Adrenal gland (tissue), 12 donors: ENCODE data around the gene CFAP91. TPM values are rescaled to one million over a fixed set of nuclear protein-coding genes. Genes with fewer than 3 reads are reported as not detected.

Source experiments
- DNase-seq, 7 donors: peaks; one replicate each; pipeline ENCODE4 v3.0.0-alpha.2; 2019 to 2020
- H3K27ac ChIP-seq, 5 donors: fragments of 200-600 bp; sonication (generic) in 4 of 5; 1 replicate in 3 of 5; 2 replicates in 2 of 5; pipeline versions ENCODE4 v1.5.1 to v1.8.0; 2016 to 2020; ENCODE audit warnings: mild to moderate bottlenecking in 1 of 5
- H3K27me3 ChIP-seq: fragments of 200-600 bp; 2 replicates; pipeline ENCODE4 v1.8.0; 2021
- H3K36me3 ChIP-seq, 2 donors: fragments of 200-600 bp; replicated peaks in 1 of 2; 1 replicate in 1 of 2; 2 replicates in 1 of 2; pipeline versions ENCODE4 v1.5.1 to v1.8.0; 2018 to 2022
- H3K4me1 ChIP-seq, 2 donors: fragments of 200-600 bp; replicated peaks in 1 of 2; 1 replicate in 1 of 2; 2 replicates in 1 of 2; pipeline versions ENCODE4 v1.5.1 to v1.8.0; 2018 to 2021
- H3K4me3 ChIP-seq, 4 donors: fragments of 200-600 bp; sonication (generic) in 3 of 4; one replicate each; pipeline ENCODE4 v1.5.1; 2016 to 2018
- H3K9me3 ChIP-seq, 3 donors: fragments of 200-600 bp; sonication (generic) in 1 of 3; replicated peaks in 1 of 3; 1 replicate in 2 of 3; 2 replicates in 1 of 3; pipeline versions ENCODE4 v1.5.1 to v1.8.0; 2016 to 2021
- POLR2A ChIP-seq, 2 donors: fragments of 450-650 bp; IDR thresholded peaks; one replicate each; pipeline ENCODE4 v1.6.1; 2017; ENCODE audit warnings: antibody characterized with exemption in 2 of 2, mild to moderate bottlenecking in 2 of 2, moderate library complexity in 1 of 2
- WGBS, 4 donors: extraction: QIAGEN DNeasy Blood & Tissue Kit in 2 of 4; methylation state at CpG; one replicate each; pipeline versions ENCODE4 v1.1.5 to v1.1.7; 2013 to 2017; 5-methylcytosine and 5-hydroxymethylcytosine counted together
- intact Hi-C, 2 donors: fragments of 100-400 bp; cut with DNase I; formaldehyde crosslinking; loops; one replicate each; pipeline versions ENCODE4 v1.14.1 to v1.15.0; 2022 to 2023
- polyA plus RNA-seq, 3 donors: library from polyadenylated mRNA; stranded (reverse); fragments of 200-250 nt in 2 of 3; fragments of 350-450 nt in 1 of 3; fragmentation: Illumina TruSeq in 1 of 3; extraction: RNeasy Lipid Tissue Mini Kit (QIAGEN cat#74804) in 1 of 3; gene quantifications; one replicate each; pipeline ENCODE4 v1.2.3, GENCODE V29; 2013 to 2014
- total RNA-seq, 9 donors: library from RNA; depleted of rRNA in 4 of 9; stranded (reverse); fragments of >200 nt in 4 of 9; fragments of 120-200 nt in 1 of 9; fragmentation: NEBNext Ultra II Directional in 1 of 9; extraction: Animal tissue kit (Norgen Biotek cat#: 25700) in 1 of 9; gene quantifications; one replicate each; pipeline versions ENCODE4 v1.1.0 to v1.2.4, GENCODE V29; 2013 to 2023
- TF ChIP-seq, protein P1 (sequence below), 6 experiments: fragments of 450-650 bp in 4 of 6; fragments of 200-600 bp in 2 of 6; sonication (generic) in 1 of 6; IDR thresholded peaks; 1 replicate in 5 of 6; 2 replicates in 1 of 6; pipeline versions ENCODE4 v1.5.1 to v1.8.0; 2016 to 2021; ENCODE audit warnings: antibody characterized with exemption in 6 of 6, mild to moderate bottlenecking in 2 of 6, moderate library complexity in 1 of 6
- donor health status: healthy with polysubstance abuse.
- donor health status: Bipolar disorder and iron deficiency.
- donor health status: DM: yes; HTN: yes; CAD: no.
- donor health status: DM: no; HTN: no; CAD: no.
- donor health status: DM: no; HTN: no; CAD: no.
- donor health status: DM: yes; HTN: yes; CAD: no.

CFAP91 gene
- total and polyA plus RNA-seq, 12 donors, result 3.4 to 12.9 (median 8.3) TPM

DNA sequence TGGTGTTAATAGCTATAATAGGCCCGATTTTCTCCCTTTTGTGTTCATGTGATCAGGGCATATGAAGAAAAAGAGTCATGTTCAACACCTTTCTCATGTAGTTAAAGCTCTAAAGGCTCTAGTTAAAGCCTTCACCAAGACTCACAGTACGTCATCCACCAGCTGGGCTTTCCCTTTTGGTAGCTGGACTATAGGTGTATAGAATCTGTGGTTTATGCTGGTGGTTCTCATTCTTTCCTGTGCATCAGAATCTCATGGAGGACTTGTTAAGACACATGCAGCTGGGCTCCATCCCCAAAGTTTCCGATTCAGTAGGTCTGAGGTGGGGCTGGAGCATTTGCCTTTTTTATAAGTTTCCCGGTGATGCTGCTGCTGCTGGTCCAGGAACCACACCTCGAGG lies 31.0 kb downstream of the CFAP91 start:
- no peak overlapping the region for H3K4me3 ChIP-seq
- intact Hi-C loops, result no loop called here
- no peaks in the 10 kb centered on the region for H3K27me3 ChIP-seq
- H3K36me3 ChIP-seq, result no peaks in the 10 kb centered on the region
- H3K4me1 ChIP-seq, result no peaks in the 10 kb centered on the region
- H3K27ac ChIP-seq, result no peak overlapping the region
- 87 to 97% (median 93%) methylated on average over 5 of the region's 5 CpGs for WGBS, 4 donors
- no peaks in the 10 kb centered on the region for H3K9me3 ChIP-seq
- DNase-seq, result no peak
- TF ChIP-seq, protein P1, sequence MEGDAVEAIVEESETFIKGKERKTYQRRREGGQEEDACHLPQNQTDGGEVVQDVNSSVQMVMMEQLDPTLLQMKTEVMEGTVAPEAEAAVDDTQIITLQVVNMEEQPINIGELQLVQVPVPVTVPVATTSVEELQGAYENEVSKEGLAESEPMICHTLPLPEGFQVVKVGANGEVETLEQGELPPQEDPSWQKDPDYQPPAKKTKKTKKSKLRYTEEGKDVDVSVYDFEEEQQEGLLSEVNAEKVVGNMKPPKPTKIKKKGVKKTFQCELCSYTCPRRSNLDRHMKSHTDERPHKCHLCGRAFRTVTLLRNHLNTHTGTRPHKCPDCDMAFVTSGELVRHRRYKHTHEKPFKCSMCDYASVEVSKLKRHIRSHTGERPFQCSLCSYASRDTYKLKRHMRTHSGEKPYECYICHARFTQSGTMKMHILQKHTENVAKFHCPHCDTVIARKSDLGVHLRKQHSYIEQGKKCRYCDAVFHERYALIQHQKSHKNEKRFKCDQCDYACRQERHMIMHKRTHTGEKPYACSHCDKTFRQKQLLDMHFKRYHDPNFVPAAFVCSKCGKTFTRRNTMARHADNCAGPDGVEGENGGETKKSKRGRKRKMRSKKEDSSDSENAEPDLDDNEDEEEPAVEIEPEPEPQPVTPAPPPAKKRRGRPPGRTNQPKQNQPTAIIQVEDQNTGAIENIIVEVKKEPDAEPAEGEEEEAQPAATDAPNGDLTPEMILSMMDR (IDR thresholded peaks at IDR 0.05), result no peak
- TF ChIP-seq POLR2A (IDR thresholded peaks at IDR 0.05), result no peak

DNA sequence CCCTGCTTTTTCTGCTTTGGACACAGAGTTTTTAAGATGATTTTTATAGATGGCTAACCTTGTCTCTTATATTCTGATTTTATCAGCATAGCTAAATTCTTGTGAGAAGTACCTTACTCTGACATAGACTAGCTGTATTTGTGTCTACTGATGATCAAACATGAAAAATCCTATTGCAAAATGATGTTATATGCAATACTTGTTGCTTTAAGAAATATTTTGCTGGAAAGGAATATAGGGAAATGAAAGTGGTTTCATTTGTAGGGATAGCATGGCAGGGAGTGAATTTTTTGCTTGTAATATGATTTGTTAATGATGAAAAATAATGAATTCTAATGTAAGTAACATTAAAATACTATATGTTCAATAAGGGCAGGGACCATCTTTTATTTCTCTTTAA lies 35.9 kb downstream of the CFAP91 start:
- Histone ChIP-seq H3K4me1 (peaks cover 0 to 7% of the 10 kb centered on the region in 2 donors), H3K4me3 (no peak overlapping the region), H3K27ac (no peak overlapping the region), H3K36me3 (no peaks in the 10 kb centered on the region), H3K27me3 (no peaks in the 10 kb centered on the region), H3K9me3 (no peaks in the 10 kb centered on the region)
- no peak for TF ChIP-seq POLR2A (IDR thresholded peaks at IDR 0.05)
- TF ChIP-seq, protein P1 (IDR thresholded peaks at IDR 0.05), result no peak
- intact Hi-C loops, result no loop called here
- DNase-seq, result no peak

DNA sequence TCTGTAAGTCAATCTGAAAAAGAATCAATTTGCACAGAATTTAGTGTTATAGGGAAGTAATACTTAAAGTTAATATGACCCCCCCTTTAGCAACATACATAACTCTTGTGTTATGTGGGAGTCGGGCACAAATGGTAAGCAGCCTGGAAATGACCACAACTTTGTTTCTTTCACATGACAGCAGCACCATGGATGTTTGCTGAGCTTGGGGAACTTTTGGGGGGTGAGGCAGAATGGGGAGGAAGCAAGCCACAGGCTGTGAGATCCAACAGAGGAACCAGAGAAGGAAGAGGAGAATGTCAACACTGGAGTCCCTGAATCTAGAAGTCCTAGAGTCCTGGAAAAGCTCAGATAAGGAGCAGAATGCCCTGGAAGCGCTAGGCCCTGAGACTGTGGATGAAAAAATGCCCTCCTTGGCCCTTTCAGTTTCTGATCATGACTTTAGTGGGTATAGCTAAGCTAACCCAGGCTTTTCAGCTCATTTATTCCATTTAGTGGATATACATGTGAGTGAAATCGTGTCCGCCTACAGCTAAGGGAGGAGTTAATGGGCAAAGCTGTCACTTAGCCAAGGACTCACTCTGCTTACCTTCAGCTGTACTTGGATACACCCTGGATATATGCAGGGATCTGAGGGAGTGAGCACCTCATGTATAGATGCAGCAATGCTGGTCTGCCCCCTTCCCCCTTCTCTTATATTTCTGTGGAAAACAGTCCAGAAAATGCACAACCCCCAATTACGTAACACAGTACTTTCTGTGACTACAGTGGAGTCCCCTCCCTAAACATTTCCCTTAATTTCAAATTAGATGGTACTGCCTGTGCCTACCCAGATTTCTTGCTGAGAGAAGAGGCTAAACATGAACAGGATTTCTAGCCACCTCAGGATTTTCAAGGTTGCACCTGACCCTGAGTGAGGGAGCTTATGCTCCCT lies 39.1 kb downstream of the CFAP91 start:
- intact Hi-C loops, result no loop called here
- H3K27me3 ChIP-seq, result no peaks in the 10 kb centered on the region
- WGBS, 4 donors, result 88 to 92% (median 89%) methylated on average over 5 of the region's 5 CpGs
- no peaks in the 10 kb centered on the region for H3K36me3 ChIP-seq
- no peak overlapping the region for H3K4me3 ChIP-seq
- no peak for DNase-seq
- no peak for TF ChIP-seq POLR2A (IDR thresholded peaks at IDR 0.05)
- TF ChIP-seq, protein P1 (IDR thresholded peaks at IDR 0.05), result no peak
- H3K9me3 ChIP-seq, result no peaks in the 10 kb centered on the region
- no peak overlapping the region for H3K27ac ChIP-seq
- H3K4me1 ChIP-seq, result peaks cover 0 to 7% of the 10 kb centered on the region in 2 donors

DNA sequence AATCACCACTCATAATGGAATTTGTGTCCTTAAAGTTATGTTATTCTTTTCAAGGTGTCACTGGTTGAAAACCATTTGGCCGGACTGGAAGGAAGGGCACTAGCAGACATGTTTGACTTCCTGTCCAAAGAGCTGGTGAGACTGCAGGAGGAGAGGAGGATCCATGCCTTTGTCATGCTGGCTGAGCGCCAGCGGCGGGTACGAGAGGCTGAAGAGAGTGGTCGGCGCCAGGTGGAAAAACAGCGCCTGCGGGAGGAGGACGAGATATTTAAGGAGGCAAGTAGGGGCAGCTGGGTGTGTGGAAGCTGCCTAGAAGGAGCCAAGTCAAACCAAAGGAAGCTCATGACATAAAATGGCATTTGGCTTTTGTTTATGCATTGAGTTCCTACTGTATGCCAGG lies 41.1 kb downstream of the CFAP91 start:
- DNase-seq, result no peak
- H3K36me3 ChIP-seq, result no peaks in the 10 kb centered on the region

More for the DNA sequence above, 41.1 kb downstream of the CFAP91 start:
- Histone ChIP-seq H3K4me3 (no peak overlapping the region), H3K9me3 (no peaks in the 10 kb centered on the region), H3K27ac (no peak overlapping the region), H3K4me1 (peaks cover 0 to 7% of the 10 kb centered on the region in 2 donors), H3K27me3 (no peaks in the 10 kb centered on the region)
- TF ChIP-seq, protein P1 (IDR thresholded peaks at IDR 0.05), result no peak
- TF ChIP-seq POLR2A (IDR thresholded peaks at IDR 0.05), result no peak
- intact Hi-C loops, result no loop called here
- WGBS, 4 donors, result 92 to 97% (median 96%) methylated on average over 10 of the region's 10 CpGs
